HG03108 (cell line): ENCODE data around the gene AKAP8L.

Experiments used
- ATAC-seq: cut with Tn5 transposase; IDR thresholded peaks from one replicate; pipeline ENCODE4 v1.9.1; 2021; ENCODE audit warnings: moderate library complexity; ENCODE audit not compliant: unreplicated experiment

The AKAP8L gene

DNA sequence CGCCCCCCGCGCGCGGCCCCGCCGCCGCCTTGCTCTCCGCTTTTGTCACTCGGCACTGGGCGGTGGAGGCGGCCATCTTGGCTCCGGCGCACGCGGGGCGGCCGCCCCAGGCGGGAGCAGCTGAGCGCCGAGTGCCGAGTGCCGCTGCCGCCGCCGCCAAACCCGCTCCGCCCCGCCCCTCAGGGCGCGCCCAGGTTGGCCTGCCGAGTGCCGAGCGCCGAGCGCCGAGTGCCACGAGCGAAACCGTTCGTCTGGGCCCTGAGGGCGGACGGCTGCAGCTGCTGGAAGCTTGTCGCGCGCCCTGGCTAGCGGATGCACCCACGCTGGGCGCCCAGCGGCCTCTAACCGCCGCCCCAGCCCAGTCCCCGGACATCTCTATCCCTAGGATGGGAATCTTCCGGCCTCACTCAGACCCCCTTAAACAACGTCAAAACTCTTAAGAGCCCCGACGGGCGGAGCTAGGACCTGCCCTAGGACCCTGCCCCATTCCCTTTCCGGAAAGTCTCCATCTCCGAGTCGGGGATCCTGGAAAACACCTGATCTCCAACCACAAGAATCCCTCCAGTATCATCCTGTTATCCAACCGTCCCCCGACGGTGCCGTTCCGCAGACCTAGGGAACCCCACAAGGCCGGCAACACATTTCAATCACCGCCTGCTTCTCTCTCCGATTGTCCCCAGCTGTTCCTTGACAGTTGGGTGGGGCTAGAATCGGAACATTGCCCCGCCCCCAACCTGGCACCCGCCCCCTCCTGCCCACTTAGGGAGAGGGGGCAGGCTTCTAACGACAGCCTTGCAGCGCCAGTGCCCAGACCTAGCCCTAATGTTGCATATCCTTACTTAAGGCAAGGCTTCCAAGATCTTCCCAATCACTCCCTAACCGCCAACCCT lies 14.1 kb upstream of the AKAP8L start:
- peak; percentile 62 for ATAC-seq

DNA sequence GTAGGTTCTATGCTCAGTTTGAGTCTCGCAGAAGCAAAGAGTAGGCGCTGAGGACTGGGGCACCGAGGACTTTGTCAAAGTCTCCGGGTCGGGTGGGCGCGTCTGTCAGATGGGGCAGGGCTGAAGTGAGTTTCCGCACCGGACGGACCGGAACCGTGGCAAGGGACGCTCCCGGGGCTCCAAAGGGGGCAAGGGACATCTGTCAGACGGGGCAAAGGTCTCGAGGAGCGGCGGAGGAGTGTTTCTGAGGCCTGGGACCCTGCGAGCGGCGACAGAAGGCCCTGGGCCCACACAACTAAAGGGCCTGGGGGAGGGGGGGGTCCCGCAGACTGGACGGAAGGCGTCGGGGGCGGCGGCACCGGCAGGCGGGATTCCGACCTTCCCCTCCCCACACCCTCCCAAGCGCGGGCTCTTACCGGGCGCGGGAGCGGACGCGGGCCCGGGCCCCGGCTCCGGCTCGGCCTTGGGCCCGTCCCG lies 13.3 kb upstream of the AKAP8L start:
- no peak for ATAC-seq

DNA sequence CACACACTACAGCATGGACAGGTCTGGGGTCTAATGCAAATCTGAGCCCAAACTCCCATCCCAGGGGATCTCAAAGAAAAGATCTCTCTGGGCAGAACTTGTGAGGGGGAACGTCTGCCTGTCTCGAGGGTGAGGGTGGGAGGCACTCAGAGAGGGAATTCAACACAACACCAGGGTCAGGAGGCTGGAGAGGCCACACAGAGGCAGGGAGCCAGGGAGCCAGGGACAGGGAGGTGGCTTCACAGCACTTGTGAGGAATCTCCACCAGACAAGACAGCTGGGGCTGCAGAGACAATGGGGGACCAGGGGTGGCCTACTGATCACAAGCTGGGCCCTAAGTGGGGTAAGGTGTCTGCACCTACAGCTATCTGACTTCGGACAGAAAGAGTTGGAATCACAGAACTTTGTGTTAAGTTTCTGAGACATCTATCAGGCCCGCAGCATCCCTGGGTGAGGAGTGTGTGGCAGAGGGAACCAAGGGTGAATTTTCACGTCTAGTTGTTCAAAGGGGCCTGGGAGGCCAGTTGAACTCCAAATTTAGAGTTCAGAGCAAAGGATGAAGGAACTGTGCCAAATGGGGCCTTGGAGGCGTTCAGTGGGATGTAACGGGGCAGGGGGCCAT lies 12.7 kb upstream of the AKAP8L start:
- ATAC-seq: no peak

DNA sequence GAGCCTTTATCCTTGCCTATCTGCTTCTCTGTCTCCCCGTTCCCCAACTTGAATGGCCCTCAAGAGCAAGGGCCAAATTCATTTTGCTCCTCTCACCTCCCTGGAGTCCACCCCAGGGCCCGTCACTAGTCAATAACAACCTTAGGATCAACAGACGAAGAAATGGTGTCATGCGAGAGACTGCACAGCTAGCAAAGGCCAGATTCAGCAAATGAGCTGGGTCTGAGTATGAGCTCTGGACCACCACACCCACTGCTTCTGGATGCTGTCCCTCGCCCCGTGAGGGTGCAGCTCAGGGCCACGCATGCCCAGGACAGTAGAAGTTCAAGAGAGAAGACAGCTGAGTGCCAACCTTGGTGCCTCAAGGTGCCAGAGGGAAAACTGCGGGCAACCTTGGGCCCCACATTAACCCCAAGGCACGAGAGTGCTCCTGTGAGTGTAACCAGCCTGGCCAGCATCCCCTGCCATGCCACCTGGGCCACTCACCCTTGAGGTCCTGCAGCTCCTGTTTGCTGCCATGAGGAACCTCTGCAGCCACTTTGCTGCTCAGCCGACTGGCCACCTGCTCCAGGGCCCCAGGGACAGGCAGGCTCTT lies 11.8 kb upstream of the AKAP8L start:
- no peak for ATAC-seq

DNA sequence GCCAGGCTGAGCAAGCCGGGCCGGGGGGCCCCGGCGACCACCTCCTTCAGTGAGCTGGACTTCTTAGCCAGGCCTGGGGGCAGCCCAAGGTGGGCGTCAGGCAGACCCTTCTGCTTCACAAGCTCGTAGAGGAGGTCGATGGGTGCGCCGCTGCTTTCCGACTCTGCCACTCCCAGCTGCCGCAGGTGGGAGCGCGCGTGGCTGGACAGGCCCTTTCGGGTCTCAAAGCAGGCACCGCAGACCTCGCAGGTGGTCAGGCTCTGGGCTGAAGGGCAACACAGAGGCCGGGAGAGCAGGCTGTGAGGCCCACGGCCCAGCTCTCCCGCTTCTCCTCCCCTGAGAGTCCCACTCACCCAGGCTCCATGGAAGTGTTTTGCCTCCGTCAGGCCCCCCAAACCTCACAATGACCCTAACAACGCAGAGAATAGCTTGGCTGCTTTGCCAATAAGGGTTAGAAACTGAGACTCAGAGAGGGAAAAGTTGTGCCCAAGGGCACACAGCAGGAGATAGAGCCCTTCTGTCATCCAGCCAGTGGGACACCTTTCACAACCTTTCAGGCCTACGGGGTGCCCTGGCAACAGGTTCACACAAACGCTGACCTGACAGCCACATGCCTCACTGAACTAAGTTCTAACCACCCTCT lies 11.2 kb upstream of the AKAP8L start:
- ATAC-seq: no peak

DNA sequence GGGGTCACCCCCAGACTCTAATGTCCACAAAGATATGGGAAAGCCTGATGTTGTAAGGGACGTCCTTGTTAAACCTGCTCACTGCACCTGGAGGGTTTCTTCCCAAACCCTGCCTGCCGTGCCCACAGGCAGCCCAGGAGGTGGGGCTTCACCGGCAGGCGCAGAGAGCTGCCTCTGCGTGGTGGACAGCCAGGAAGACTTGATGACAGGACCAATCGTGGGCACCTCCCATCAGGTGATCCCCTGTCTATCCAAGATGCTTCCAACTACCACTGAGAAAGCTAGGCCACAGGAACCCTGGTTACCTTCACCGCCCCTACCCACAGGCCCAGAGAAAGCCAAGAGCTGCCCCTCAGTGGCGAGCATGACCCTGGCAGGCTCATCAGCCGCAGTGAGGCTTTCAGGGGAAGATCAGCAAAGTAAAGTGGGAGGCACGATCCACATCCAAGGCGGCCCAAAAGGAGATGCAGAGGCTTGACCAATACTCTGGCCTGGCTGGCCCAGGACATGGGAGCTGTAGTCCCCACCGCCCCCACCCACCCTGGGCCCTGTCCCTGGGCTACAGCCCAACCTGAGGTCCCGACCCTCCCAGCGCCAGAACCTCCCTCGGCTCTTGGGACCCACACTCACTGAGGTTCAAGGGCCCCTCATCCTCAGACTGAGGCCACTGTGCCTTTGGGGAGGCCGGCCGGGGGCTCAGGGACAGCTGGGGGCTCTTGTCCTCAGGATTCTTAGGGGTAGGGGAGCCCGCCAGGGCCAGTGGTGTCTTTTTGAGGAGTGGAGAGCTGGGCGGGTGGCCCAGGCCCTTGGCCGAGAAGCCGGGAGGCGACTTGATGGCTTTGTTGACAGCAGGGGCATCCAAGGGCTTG lies 10.4 kb upstream of the AKAP8L start:
- ATAC-seq: no peak

DNA sequence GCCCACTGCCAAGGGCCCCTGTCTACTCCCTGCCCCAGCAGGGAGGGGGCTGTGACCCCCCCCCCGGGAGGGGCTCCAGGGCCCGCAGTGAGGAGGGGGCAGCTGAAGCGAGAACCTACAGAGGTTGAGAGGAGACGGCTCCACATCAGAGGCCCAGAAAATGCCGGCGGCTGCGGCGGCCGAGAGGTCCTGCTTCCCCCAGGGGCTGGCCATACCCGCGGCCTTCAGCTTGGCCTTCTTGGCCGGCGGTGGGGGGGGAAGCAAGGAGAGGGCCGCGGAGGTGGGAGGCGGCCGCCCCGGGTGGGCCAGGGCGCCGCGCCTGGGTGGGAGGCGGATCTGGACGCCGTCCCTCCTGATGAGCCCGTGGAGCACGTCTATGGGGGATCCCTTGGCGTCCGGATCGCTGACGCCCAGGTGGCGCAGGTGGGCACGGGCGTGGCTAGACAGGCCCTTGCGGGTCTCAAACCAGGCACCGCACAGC lies 9.2 kb upstream of the AKAP8L start:
- ATAC-seq: no peak

DNA sequence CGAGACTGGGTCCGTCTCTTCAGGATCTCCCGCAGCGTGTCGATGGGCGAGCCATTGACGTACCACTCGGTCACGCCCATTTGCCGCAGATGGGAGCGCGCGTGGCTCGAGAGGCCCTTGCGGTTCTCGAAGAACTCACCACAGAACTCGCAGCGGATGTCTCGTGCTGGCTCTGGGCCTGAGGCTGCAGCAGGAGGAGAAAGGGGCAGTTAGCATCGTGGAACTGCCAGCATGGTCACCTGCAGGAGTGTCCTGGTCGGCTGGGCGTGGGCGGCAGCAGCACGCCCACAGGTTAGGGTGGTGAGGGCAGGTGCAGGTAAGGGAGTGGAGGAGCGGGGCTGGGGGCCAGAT lies 8.5 kb upstream of the AKAP8L start:
- no peak for ATAC-seq

DNA sequence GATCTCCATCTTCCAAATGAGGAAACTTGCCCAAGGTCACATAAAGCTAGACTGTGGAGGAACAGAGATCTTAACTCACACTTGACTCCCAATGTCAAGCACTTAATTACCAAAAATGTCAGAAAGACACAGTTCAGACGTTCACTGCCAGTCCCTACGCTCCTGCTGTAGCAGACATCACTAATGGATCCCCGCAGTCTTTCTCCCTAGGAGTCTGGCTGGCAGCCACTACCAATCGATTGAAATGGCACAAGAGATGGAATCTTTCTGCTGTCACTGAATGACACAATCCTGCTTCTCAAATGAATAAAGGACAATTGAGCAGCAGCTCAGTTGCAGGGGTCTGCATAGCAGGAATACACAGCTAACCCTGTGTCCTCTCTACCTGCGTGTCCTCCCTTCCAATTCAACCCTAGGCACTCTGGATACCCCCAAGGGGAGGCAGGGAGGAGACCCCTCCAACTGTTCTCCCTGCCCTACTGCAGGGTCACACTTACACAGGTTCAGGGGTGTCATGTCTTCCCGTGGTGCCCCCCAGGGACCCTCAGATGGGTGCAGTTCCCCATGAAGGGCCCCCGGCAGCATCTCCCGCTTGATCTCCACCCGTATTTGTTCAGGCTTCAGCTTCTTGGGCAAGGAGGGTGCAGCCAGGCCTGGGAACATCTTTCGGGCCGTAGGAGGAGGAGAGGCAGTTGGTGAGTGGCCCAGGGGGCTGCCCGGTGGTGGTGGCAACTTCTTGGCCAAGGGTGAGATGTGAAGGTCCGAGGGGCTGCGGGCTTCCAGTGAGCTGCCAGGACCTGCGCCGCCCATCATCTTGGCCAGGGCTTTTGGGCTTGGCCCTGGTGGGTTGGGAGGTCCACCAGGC lies 7.9 kb upstream of the AKAP8L start:
- no peak for ATAC-seq

DNA sequence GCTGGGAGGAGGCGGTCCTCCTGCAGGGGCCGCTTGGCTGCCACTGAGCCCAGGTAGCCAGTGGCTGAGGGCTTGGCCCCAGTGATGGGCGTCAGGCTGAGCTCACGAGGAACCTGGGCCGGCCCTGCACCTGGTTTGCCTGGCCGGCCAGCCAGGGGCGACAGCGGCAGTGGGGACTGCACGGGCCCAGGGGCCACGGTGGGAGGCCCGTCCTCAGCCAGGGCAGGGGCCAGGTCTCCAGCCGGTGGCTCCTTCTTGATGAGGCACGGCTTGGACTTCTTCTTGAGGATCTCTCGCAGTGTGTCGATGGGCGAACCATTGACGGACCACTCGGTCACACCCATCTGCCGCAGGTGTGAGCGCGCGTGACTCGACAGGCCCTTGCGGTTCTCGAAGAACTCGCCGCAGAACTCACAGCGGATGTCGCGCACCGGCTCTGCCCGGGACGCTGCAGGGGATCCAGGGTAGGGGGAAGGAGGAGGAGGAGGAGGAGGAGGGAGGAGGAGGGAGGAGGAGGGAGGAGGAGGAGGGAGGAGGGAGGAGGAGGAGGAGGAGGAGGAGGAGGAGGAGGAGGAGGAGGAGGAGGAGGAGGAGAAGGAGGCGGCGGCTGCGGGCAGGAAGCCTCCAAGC lies 6.6 kb upstream of the AKAP8L start:
- ATAC-seq: no peak

DNA sequence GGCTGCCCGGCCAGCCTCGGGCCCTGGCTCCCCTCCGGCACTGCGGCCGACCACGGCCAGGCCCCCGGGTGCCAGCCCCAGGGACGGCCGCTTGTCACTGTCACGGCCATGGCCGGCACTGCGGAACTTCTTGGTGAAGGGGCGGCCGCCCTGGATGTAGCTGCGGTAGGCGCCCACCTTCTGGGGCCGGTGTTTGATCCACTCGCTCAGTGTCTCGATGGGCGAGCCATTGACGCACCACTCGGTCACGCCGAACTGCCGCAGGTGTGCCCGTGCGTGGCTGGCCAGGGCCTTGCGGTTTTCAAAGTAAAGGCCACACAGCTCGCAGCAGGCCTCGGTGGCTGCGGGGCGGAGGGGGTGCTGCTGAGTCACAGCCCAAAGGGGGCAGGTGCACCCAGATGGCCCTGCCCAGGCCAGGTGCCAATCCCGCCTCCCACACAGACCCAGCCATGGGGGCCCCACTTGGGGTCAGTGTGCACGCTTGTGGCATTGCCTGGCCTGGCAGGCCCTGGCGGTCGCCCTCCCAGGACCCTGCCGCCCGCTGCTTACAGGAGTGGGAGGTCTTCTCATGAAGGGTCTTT lies 6.0 kb upstream of the AKAP8L start:
- no peak for ATAC-seq

DNA sequence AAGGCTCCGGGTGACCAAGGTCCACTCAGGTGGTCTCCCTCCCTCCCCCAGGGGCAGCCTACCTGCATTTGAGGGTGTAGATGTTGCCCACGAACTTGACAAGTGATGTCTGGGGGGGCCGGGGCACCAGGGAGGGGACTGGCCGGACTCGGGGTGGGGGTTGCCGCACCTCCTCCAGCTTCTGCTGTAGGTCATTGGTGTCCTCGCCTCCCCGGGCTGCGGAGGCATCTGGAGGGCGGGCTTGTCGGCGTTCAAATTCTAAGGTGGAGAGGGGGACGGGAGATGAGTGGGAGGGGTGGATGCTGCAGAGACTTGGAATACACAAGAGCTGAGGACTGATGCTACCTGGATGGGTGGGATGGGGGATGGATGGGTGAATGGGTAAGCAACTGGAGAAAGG lies 5.3 kb upstream of the AKAP8L start:
- no peak for ATAC-seq

DNA sequence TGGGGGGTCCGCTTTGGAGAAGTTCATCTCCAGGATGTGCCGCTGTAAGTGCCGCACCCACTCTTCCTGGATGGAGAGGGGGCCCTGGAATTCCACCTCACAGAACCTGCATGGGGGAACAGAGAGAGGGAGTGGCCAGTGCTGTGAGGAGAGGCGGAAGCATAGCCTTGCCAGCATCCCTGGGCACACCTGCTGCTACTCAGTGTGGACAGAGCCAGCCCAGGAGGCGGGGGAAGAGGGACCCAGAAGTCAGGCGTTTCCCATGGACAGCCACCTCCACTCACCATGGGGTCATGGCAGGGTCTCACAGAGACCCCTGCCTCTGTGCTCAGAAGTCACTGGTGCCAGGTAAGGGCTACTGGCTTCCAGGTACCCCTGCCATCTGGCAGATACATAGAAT lies 4.3 kb upstream of the AKAP8L start:
- no peak for ATAC-seq

DNA sequence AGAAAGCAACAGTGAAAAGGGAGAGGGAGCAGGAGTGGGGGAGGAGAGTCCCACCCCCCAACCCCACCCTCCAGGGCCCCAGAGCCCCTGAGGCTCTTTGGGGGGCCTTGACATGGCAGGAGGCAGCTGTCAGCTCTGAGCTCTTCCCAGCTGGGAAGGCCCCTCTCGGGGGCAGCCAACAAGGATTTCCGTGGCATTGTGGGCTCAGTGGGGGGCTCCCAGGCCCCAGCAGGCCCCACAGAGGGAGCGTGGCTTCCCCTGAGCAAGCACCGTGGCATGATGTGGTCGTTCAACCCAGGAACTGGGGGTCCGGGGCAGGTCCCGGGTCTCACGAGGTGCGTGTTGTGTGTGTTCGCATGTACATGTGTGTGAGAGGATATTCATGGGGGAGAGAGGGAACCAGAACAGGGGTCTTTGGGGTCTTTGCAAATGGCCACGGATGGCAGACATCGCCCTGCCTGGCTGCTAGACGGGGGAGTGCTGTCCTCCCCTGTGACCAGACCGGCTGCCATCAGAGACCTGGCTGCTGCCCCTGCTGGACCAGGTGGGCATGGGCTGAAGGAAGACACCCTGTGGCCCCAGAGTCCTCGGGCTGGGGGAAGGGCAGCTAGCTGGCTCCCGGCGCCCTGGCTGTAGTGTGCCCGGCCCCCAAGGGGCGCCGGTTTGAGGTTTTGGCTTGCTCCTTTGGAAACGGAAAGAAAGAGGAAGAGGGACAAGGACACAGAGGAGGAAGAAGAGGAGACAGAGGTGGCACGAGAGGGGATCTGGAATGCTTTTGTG lies 3.7 kb upstream of the AKAP8L start:
- no peak for ATAC-seq

DNA sequence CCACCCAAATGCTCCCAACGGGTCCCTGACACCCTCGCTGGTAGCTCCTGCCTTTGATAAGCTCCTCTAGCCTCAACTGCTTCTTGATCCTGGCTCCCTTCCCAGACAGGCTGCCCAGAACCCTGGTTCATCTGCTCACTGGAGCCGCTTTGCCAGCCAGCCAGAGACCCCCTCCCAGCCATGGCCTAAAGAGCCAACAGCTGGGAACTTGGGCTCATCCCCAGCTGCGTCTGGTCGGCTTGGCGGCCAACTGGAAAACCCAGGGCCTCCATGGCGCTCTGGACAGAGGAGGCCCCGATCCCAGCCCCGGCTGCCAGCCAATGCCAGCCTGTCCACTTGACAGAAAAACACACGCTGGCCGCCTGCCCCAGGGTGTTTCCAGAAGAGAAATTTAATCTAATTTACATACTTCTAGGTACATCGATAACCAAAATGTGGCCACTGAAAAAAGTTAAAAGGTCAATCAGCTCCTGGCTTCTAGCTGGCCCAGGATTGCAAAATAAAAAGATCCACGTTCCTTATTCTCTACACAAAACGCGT lies 3.0 kb upstream of the AKAP8L start:
- ATAC-seq: no peak

DNA sequence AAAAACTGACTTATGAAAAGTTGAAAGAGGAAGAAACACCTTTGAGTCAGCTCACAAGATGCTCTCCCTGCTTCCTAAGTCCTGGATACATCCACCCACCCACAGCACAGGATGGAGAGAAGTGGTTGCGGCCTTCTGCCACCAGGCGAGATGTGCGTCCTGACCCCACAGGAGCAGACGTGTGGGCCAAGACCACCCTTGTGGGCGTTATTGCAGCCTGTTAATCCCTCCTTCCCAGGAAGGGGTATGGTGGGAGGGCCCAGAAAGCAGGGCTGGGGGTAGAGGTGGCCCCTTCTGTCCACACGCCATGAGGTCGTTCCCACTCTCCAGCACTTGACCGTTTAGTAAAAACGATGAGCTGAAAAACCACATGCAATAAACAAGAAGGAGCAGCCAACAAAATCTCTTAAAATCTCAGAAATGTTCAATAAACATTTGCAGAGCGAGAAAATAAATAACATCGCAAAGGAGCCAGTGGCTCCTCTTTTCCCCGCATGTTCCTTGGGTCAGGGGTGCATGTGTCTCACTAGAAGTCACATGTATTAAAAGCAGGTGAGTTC lies 2.4 kb upstream of the AKAP8L start:
- no peak for ATAC-seq

DNA sequence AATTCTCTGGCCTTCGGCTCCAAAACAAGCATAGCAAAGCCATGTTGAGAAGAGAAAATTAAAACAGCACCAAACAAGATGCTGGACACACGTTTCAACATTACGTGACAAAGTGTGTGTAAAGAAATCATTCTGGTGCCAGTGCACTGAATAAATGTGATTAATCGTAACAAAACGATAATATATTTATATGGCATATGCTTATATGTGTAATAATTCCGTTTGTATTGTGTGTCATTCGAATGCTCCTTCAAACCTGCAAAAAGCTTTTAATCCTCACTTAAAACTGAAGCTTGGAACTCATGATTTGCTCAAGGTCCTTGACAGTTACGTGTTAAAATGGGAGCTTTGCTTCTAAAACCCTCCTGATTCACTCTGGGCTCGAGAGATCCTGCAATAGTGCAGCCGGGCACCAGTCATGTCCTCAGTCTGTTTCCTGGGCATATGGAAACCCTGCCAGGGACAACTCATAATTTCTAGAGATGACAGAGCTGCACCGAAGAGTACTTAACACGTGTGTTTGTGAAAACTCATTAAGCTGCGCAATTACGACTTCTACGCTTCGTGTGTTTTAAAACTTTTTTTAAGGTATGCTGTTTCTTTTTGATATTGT lies 731 bp upstream of the AKAP8L start:
- no peak for ATAC-seq
